ENCODE measurements around the gene TMEM178B. TPM values are rescaled to one million over a fixed set of nuclear protein-coding genes. Genes with fewer than 3 reads are reported as not detected.
"Not testable (repeated sequence)": the region's sequence is repeated elsewhere in the genome, so short reads cannot be mapped to it uniquely, and the experiment has no call there.

The TMEM178B gene
- total RNA-seq, 1 experiment from 2014 or later, result 0.21 TPM

DNA sequence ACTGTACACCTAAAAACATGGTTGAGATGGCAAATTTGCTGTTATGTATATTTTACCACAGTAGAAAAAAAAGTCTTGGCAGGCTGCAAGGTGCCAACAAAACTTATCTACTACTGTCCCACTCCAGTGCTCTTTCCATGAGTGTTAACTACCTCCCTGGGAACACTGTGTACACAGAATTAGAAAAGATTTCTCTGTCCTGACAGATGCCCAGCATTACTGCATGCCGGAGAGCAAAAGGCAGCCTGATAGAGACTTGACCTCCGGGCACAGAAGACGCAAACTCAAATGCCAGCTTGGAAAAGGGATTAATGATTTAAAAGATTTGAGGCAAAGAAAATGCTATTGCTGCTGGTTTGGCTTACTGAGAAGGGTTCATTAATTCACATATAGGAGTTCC is 228.8 kb downstream of the TMEM178B start:
- in situ Hi-C loops (cut with HindIII; ENCODE audit: low pct_unique_long_range_greater_than_20kb, low sequenced_read_pairs), result no loop called here
- DNase-seq (ENCODE audit: low read depth, low spot score), result no peak

DNA sequence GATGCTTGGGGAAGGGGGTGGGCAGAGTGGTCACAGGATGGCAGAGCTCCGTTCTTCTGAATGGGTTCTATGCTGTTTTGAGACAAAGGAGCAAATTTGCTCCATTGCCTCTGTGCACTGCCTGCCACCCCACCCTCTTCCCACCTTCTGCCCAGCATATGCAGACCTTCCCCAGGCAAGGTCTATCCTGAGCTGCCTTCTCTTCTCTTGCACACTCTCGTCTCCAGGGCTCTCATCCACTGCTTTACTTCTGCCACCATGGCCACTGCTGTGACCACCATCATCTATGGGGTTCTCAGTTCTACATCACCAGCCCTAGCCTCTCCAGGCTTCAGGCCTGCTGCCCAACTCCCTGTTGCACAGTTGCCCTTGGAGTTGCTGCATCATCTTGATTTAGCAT is 230.4 kb downstream of the TMEM178B start:
- in situ Hi-C loops (cut with HindIII; ENCODE audit: low pct_unique_long_range_greater_than_20kb, low sequenced_read_pairs), result no loop called here
- DNase-seq (ENCODE audit: low read depth, low spot score), result no peak

DNA sequence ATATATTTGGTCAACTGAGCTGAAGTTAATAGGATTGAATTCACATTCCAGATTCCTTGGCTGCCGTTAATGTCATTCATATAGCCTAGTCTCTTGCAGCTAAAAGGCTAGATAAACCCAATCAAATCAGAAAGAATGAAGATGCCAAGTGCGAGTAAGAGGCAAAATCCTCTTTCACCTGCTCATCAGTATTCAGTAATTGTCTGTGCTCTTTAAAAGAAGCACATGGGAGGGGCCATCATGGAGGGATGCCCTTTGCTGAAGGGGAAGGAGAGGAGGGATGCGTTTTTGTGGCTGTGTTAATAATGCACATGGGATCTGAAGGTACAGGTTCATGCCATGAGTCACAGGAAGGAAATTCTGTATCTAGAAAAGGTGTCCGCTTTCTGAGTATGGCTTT is 232.2 kb downstream of the TMEM178B start:
- in situ Hi-C loops (cut with HindIII; ENCODE audit: low pct_unique_long_range_greater_than_20kb, low sequenced_read_pairs), result no loop called here
- no peak for DNase-seq (ENCODE audit: low read depth, low spot score)

DNA sequence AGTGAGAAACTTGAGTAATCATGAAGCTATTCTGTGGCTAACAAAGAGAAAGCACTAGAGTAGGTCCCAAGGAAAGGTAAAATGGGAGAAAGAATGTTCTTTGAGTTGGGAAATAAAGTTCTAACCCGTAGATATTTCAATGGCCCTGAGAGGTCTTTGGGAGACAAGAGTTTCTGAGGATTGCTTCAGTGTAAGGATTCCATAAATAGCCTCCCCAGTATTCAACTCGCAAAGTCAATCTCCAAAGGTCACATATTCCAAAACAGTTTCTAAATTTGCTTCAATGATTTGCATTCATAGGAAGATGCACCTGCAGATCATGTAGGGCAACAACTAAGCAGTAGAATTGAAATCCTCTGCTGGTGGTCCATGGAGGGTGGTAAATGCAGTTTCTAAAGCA is 238.5 kb downstream of the TMEM178B start:
- no peak for DNase-seq (ENCODE audit: low read depth, low spot score)
- in situ Hi-C loops (cut with HindIII; ENCODE audit: low pct_unique_long_range_greater_than_20kb, low sequenced_read_pairs), result no loop called here

DNA sequence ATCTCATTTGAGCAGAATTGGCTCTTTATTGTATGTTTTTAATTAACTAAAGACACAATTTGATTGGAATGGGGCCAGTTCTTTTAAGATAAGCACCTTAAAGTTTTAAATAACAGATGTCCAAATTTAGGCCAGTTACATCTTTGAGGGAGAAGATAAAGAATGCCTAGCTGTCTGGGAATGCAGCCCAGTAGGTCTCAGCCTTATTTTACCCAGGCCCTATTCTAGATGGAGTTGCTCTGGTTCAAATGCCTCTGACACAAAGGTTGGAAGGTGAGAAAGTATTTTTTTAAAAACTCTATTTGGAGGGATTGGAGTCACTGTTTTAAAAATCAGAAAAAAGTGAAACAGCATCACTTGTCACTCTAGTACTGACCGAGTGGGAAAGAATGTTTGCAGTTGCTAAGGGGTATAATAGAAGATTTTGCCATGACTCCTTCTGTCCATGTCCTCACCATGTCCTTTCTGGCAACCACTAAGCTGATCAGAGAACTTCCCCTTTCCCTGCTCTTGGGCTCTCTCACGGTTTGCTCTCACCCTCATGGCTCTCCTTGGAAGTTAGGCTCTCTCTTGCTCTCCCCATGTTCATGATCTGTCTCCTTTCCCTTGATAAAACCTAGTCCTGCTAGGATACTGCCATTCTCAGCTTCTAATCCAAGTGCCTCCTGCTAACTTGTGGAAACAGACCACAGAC is 239.1 kb downstream of the TMEM178B start:
- in situ Hi-C loops (cut with HindIII; ENCODE audit: low pct_unique_long_range_greater_than_20kb, low sequenced_read_pairs), result no loop called here
- DNase-seq (ENCODE audit: low read depth, low spot score), result no peak

DNA sequence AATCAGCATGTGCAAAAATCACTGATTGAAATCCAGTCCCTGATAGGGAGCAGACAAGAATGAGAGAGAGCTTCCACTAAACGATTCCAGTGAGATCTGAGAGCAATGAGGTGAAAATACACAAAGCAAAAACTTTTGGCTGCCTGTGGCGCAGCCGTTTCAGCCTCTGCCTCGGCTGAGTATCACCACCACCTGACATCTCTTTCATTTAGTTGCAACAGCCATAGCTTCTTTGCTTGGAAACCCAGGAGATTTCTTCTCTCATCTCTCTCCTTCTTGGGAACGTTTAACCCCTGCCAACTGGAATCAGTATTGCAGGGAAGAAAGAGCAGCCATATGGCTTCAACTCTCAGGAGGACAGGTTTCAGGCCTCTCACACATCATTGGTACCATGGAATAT is 240.0 kb downstream of the TMEM178B start:
- in situ Hi-C loops (cut with HindIII; ENCODE audit: low pct_unique_long_range_greater_than_20kb, low sequenced_read_pairs), result no loop called here
- DNase-seq (ENCODE audit: low read depth, low spot score), result no peak

DNA sequence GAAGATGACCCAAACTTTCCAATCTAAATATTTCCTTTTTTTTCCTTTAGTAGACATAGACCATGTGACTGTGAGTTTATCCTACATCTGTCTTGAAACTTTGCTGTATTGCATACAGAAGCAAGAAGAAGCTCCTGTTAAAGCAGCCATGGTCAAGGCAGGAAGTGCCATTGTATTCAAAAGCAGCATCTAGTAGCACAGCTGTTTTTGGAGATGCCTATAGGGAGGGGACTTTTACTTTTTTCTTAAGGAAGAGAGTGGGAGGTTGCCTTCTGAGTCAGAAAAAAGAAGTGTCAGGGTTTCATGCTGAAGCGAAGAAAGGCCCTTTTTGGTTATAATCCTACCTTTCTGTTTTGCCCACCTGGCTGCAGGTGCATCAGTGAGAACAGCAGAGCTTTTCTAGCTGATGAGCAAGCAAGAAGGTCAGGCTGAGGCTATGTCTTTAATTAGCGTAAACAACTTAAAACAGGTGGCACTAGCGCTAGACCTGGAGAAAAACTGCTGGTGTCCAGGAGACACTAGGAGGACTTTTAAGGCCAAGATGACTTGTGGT is 243.2 kb downstream of the TMEM178B start:
- no peak for DNase-seq (ENCODE audit: low read depth, low spot score)
- in situ Hi-C loops (cut with HindIII; ENCODE audit: low pct_unique_long_range_greater_than_20kb, low sequenced_read_pairs), result no loop called here

DNA sequence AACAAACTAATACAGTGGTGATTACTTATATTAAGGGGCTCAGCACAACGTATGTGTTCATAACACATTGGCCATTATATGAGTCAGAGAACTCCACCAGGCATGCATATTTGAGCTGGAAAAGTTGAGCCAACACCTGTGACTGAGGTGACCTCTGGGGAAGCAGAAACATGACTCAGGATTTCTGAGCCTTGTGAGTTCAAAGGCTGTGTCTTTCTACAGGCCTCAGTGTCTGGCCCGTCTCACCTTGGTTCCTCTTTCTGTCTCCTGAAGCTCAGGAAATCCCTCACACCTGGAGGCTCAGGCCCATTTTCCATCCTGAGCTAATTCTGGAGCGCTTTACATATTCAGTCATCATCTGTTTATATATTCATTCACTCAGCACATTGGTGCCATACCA is 246.4 kb downstream of the TMEM178B start:
- in situ Hi-C loops (cut with HindIII; ENCODE audit: low pct_unique_long_range_greater_than_20kb, low sequenced_read_pairs), result no loop called here
- no peak for DNase-seq (ENCODE audit: low read depth, low spot score)

DNA sequence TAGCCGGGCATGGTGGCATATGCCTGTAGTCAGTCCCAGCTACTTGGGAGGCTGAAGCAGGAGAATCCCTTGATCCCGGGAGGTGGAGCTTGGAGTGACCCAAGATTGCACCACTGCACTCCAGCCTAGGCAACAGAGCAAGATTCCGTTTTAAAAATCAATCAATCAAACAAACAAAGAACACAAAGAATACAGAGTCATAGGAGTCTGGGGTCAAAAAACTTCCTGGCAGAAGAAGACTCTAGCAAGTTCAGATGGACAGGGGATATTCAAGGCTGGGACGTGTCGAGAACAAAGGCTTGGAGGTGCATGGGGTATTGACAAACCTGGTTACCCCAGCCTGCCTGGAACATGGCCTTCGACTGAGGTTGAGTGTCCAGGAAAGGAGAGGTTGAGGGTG is 248.5 kb downstream of the TMEM178B start:
- no peak for DNase-seq (ENCODE audit: low read depth, low spot score)
- in situ Hi-C loops (cut with HindIII; ENCODE audit: low pct_unique_long_range_greater_than_20kb, low sequenced_read_pairs), result no loop called here

DNA sequence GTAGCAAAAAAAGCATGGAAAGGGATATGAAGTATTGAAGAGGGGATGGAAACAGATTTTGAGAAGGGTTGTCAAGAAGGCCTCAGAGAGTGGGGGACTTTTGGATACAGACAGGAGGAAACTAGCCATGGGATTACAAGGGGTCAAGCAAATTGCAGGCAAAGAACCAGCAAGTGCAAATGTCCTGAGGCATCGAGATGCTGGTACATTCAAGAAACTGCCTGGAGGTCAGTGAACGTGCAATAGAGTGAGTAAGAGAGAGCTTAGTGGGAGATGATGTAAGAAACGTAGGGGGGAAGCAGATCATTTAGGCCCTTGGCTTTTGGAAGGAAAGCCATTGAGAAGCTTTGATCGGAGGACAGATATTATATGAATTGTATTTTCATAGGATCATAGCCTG is 250.0 kb downstream of the TMEM178B start:
- in situ Hi-C loops (cut with HindIII; ENCODE audit: low pct_unique_long_range_greater_than_20kb, low sequenced_read_pairs), result no loop called here
- no peak for DNase-seq (ENCODE audit: low read depth, low spot score)

DNA sequence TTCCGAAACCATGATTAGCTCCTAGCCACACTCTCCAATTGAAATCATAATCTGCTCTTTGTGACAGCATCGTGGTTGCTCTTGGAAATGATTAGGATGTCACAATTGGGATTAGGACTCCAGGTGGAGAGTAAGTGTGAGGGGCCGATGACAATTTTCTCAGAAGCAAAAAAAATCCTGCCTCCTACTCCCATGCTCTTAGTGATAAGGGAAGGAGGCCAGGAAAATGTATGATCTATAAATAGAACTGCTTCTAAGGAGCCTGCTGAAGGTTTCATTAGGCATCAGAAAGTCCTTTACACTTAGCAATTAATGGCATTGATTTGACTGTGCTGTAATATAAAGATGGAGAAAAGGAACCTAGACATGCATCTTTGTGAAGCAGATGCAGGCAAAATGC is 251.0 kb downstream of the TMEM178B start:
- no peak for DNase-seq (ENCODE audit: low read depth, low spot score)
- in situ Hi-C loops (cut with HindIII; ENCODE audit: low pct_unique_long_range_greater_than_20kb, low sequenced_read_pairs), result no loop called here

DNA sequence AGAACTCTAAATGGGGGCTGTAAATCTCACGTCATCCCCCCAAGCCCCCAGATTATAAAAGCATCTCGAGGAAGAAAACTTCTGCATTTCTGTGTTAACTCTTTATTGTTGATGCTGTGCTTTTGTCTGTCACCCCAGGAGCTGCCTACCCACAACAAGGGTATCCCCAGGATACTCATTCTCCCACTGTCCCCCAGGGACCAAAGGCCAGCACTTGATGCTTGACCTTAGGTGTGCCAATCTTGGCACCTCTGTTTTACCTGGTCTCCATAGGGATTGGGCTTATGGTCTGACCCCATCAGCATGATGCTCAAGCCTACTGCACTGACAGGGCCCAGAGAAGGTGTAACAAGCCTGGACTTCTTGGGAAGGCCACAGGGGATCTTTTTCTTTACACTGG is 251.4 kb downstream of the TMEM178B start:
- in situ Hi-C loops (cut with HindIII; ENCODE audit: low pct_unique_long_range_greater_than_20kb, low sequenced_read_pairs), result no loop called here
- no peak for DNase-seq (ENCODE audit: low read depth, low spot score)

DNA sequence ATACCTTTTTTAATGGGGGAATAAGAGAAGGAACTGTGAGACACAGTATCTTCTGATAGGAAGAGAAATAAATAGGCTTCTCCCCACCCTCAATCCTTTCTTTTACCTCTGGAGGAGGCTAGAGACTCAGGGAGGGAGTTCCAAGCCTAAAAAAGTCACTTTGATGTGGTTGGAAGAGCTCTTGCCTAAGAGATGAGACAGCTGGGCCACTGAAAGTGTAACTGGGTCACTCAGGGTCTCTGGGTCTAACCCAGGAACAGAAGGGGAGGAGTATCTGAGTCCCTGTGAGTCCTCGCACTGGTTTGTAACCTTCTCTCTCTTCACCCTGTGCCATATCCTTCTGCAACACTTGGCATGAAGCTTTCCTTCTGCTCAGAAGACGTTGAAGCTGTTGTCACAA is 254.4 kb downstream of the TMEM178B start:
- in situ Hi-C loops (cut with HindIII; ENCODE audit: low pct_unique_long_range_greater_than_20kb, low sequenced_read_pairs), result no loop called here
- no peak for DNase-seq (ENCODE audit: low read depth, low spot score)

DNA sequence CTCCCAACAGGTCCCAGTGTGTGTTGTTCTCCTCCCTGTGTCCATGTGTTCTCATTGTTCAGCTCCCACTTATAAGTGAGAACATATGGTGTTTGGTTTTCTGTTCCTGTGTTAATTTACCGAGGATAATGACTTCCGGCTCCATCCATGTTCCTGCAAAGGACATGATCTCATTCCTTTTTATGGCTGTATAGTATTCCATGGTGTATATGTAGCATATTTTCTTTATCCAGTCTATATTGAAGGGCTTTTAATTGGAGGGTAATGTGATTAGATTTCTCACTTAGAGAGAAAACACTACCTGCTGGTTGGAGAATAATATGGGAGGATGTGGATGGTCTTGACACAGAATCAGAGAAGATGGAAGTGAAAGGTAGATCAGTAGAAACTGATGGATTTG is 256.4 kb downstream of the TMEM178B start:
- in situ Hi-C loops (cut with HindIII; ENCODE audit: low pct_unique_long_range_greater_than_20kb, low sequenced_read_pairs); DNase-seq (ENCODE audit: low read depth, low spot score): not testable (repeated sequence)

DNA sequence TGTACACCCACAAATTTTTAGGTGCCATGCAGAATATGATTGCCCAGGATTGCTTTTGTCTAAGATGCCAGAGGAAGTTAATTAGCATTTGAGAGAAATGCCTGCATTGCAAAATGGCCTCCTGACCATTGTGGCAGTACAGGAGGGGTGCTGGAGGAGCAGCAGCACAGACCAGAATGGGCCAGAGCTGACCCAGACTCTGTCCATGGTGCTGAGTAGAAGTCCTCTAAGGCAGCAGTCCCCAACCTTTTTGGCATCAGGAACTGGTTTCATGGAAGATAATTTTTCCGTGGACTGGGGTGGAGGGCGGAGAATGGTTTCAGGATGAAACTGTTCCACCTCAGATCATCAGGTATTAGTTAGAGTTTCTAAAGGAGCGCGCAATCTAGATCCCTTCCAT is 259.6 kb downstream of the TMEM178B start:
- in situ Hi-C loops (cut with HindIII; ENCODE audit: low pct_unique_long_range_greater_than_20kb, low sequenced_read_pairs), result no loop called here
- no peak for DNase-seq (ENCODE audit: low read depth, low spot score)

DNA sequence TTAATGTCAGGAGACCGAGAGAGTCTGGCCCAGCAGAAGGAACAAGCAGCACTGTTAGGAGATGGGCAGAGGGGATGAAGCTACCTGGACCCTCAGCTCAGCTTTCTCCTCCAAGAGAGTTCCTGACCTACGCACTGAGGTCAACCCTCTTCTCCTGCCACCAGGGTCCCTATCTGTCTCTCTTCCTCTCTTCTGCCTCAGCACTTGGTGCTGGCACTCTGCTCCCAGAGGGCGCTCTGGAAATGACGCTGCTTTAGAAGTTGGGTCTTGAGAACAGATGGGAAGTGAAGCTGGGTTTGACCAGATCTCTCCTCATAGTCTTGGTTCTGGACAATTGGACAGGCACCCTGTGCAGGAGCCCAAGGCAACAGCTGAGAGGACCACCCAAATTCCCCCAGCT is 261.3 kb downstream of the TMEM178B start:
- in situ Hi-C loops (cut with HindIII; ENCODE audit: low pct_unique_long_range_greater_than_20kb, low sequenced_read_pairs), result no loop called here
- no peak for DNase-seq (ENCODE audit: low read depth, low spot score)

DNA sequence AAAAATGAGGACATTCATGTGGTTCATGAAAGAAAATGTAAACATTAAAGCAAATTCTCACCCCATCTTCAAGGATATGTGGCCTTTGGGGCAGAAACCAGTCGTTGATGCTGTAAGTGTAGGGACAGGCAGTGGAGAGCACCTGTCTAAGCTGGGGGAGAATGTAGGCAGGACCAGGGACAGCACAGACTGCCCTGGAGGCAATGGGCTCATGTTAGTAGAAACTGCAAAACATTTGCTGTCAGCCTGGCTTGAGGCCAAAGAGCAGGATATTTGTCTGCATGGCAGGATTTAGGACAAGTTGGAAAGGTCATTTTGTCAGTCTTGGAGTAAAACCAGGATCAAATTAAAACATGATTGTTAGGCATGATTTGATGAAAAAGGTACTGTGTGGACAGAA is 265.7 kb downstream of the TMEM178B start:
- in situ Hi-C loops (cut with HindIII; ENCODE audit: low pct_unique_long_range_greater_than_20kb, low sequenced_read_pairs), result no loop called here
- no peak for DNase-seq (ENCODE audit: low read depth, low spot score)

DNA sequence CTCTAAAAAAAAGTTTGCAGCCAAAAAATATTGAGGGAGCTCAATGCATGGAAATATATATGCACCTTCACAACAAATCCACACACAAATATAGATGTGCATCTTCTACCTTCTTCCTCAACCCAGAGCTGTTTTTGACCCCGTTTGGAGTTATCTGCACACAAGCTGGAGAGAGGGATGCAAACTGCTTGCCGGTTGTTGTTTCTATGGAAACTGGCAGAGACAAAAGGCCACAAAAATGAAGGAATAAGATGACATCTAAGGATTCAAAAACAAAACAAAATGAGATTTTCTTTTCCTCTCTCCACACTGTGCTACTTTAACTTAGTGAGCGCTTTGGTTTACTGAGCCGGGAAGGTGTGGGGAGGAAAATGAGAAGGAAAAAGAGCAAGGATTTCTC is 267.1 kb downstream of the TMEM178B start:
- in situ Hi-C loops (cut with HindIII; ENCODE audit: low pct_unique_long_range_greater_than_20kb, low sequenced_read_pairs), result no loop called here
- DNase-seq (ENCODE audit: low read depth, low spot score), result no peak

DNA sequence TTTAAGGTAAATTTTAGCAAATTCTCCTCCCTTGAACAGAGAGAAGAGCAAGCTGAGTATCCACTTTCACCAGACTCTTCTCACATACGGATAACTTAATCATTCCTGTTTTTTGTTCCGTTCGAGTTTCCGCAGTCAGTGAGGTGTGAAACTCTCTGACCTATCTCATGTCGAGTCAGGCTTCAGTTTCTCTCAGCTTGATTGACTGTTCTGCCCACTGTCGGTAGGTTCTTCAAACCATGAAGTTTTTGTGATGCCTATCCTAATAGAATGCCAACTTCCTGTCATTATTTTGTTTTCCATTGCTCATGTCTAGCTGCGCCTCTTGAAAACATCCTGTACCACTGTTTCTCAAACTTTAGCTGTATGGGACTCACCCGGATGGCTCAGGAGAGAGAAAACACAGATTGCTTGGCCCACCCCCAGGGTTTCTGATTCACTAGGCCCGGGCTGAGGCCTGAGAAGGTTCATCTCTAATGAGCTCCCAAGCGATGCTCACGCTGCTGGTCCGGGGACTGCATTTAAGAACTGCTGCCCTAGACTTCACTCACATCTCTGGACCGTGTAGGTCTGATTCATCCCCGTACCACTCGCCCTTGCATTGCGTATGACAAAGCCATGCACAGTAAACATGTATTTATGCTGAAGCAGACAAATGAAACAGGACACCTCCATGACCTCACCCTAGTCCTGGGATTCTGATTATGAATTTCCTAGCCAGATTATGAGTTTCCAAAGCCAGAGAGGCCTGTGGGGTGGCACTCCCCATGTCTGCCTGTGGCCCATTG is 269.0 kb downstream of the TMEM178B start:
- in situ Hi-C loops (cut with HindIII; ENCODE audit: low pct_unique_long_range_greater_than_20kb, low sequenced_read_pairs), result no loop called here
- DNase-seq (ENCODE audit: low read depth, low spot score), result no peak
